HCT116 (cell line): ENCODE measurements around the gene KCNK13. TPM values are rescaled to one million over a fixed set of nuclear protein-coding genes. Genes with fewer than 3 reads are reported as not detected.

Experiments used
- ATAC-seq: fragments of 200-7000 bp; cut with Tn5 transposase; 2 replicates; pipeline ENCODE4 v1.9.1; 2020; ENCODE audit warnings: mild to moderate bottlenecking, moderate library complexity
- BruUV-seq: library from RNA; stranded (reverse); fragments of 400-500 nt; replicated peaks from 2 replicates; lab custom pipeline; 2021; lab: Mats Ljungman, UMichigan
- CTCF ChIA-PET: fragments of 300-600 bp; sonication (Branson Sonifier 250); formaldehyde crosslinking; loops from one replicate; lab custom pipeline; 2021; ENCODE audit warnings: antibody characterized with exemption; lab: Charles Lee
- POLR2A ChIA-PET: fragments of 300-600, 350-600 bp; sonication (Branson Sonifier 250); formaldehyde crosslinking; loops from one replicate; lab custom pipeline; 2021; ENCODE audit warnings: antibody characterized with exemption; lab: Charles Lee
- RAD21 ChIA-PET, 2 experiments: fragments of 300-600 bp; sonication (Branson Sonifier 250); formaldehyde crosslinking; loops; one replicate each; lab custom pipeline; 2023; ENCODE audit warnings: low total read pairs in 2 of 2; ENCODE audit not compliant: uncharacterized antibody in 2 of 2, unreplicated experiment in 2 of 2, low non-redundant PET in 1 of 2; lab: Charles Lee
- DNase-seq: peaks from one replicate; pipeline ENCODE4 v3.0.0-alpha.2; 2010; ENCODE audit warnings: low read depth, low spot score
- H2AFZ ChIP-seq: fragments of 200-600 bp; shearing (Covaris generic), sonication (generic); 2 replicates; pipeline ENCODE4 v1.6.1; 2017; ENCODE audit warnings: low read depth, mixed run types, mixed read lengths, antibody characterized with exemption, low read length; ENCODE audit not compliant: poor library complexity, severe bottlenecking
- H3K27ac ChIP-seq: 2 replicates; pipeline ENCODE4 v1.5.1; 2012; ENCODE audit warnings: low read depth, low read length
- H3K27me3 ChIP-seq: fragments of 200-600 bp; sonication (generic); 2 replicates; pipeline ENCODE4 v1.6.1; 2016; ENCODE audit warnings: mixed run types, low read length, mixed read lengths; ENCODE audit not compliant: insufficient read depth
- H3K36me3 ChIP-seq, 2 experiments: fragments of 200-500 bp in 1 of 2; fragments of 200-600 bp in 1 of 2; sonication (Bioruptor generic) in 1 of 2; sonication (generic) in 1 of 2; 2 replicates each; pipeline versions ENCODE4 v1.5.1 to v1.6.1; 2014 to 2016; ENCODE audit warnings: low read length in 2 of 2, inconsistent platforms in 1 of 2, mixed read lengths in 1 of 2, mixed run types in 1 of 2; ENCODE audit not compliant: insufficient read depth in 2 of 2, control insufficient read depth in 1 of 2
- H3K4me1 ChIP-seq, 2 experiments: fragments of 200-600 bp in 1 of 2; sonication (generic) in 1 of 2; 2 replicates each; pipeline versions ENCODE4 v1.5.1 to v1.6.1; 2012 to 2017; ENCODE audit warnings: low read length in 2 of 2, inconsistent platforms in 1 of 2, mild to moderate bottlenecking in 1 of 2, mixed read lengths in 1 of 2, mixed run types in 1 of 2, moderate library complexity in 1 of 2; ENCODE audit not compliant: insufficient read depth in 2 of 2, control insufficient read depth in 1 of 2
- H3K4me2 ChIP-seq: fragments of 200-600 bp; sonication (generic); 2 replicates; pipeline ENCODE4 v1.6.1; 2017; ENCODE audit warnings: mixed run types, low read length, mixed read lengths
- H3K4me3 ChIP-seq, 2 experiments: fragments of 200-600 bp in 1 of 2; sonication (generic) in 1 of 2; replicated peaks in 1 of 2; 2 replicates each; pipeline ENCODE4 v1.5.1; 2011 to 2016; ENCODE audit warnings: low read length in 2 of 2, control low read depth in 1 of 2, low read depth in 1 of 2, mild to moderate bottlenecking in 1 of 2, mixed read lengths in 1 of 2, mixed run types in 1 of 2
- H3K79me2 ChIP-seq: fragments of 200-600 bp; sonication (generic); 2 replicates; pipeline ENCODE4 v1.6.1; 2017; ENCODE audit warnings: mild to moderate bottlenecking, mixed run types, low read length, moderate library complexity, mixed read lengths; ENCODE audit not compliant: insufficient read depth
- H3K9ac ChIP-seq: fragments of 200-600 bp; sonication (generic); 2 replicates; pipeline ENCODE4 v1.6.1; 2016; ENCODE audit warnings: low read length, mixed read lengths
- H3K9me2 ChIP-seq: fragments of 200-600 bp; sonication (generic), shearing (Covaris generic); 2 replicates; pipeline ENCODE4 v1.6.1; 2017; ENCODE audit warnings: mixed run types, mild to moderate bottlenecking, moderate library complexity; ENCODE audit not compliant: insufficient read depth
- H3K9me3 ChIP-seq, 2 experiments: fragments of 200-500 bp in 1 of 2; fragments of 200-600 bp in 1 of 2; sonication (Bioruptor generic) in 1 of 2; sonication (generic) in 1 of 2; 2 replicates each; pipeline ENCODE4 v1.6.1; 2014 to 2017; ENCODE audit warnings: low read length in 2 of 2, mixed read lengths in 2 of 2, inconsistent platforms in 1 of 2, low read depth in 1 of 2, mild to moderate bottlenecking in 1 of 2, mixed run types in 1 of 2, moderate library complexity in 1 of 2; ENCODE audit not compliant: control insufficient read depth in 1 of 2, insufficient read depth in 1 of 2
- H4K20me1 ChIP-seq: fragments of 200-600 bp; sonication (generic), shearing (Covaris generic); 2 replicates; pipeline ENCODE4 v1.6.1; 2017; ENCODE audit warnings: mixed run types, mild to moderate bottlenecking, moderate library complexity; ENCODE audit not compliant: insufficient read depth
- CBX3 ChIP-seq: IDR thresholded peaks from 2 replicates; pipeline ENCODE4 v1.6.1; 2012; ENCODE audit warnings: low read depth
- CEBPB ChIP-seq: IDR thresholded peaks from 2 replicates; pipeline ENCODE4 v1.6.1; 2012; ENCODE audit warnings: low read depth
- EGR1 ChIP-seq: IDR thresholded peaks from 2 replicates; pipeline ENCODE4 v1.6.1; 2012; ENCODE audit warnings: low read depth
- ELF1 ChIP-seq: IDR thresholded peaks from 2 replicates; pipeline ENCODE4 v1.6.1; 2012; ENCODE audit warnings: low read depth, borderline replicate concordance
- EZH2 ChIP-seq: fragments of 200-600 bp; sonication (generic); IDR thresholded peaks from 2 replicates; pipeline ENCODE4 v1.6.1; 2017; ENCODE audit warnings: antibody characterized with exemption, mixed run types
- EZH2phosphoT487 ChIP-seq: fragments of 200-600 bp; IDR thresholded peaks from 2 replicates; pipeline ENCODE4 v1.6.1; 2018; ENCODE audit warnings: antibody characterized with exemption, borderline replicate concordance
- FOSL1 ChIP-seq: IDR thresholded peaks from 2 replicates; pipeline ENCODE4 v1.6.1; 2012; ENCODE audit warnings: low read depth
- JUND ChIP-seq: IDR thresholded peaks from 2 replicates; pipeline ENCODE4 v1.6.1; 2012
- POLR2A ChIP-seq: IDR thresholded peaks from 2 replicates; pipeline ENCODE4 v1.7.0; 2011; ENCODE audit warnings: borderline replicate concordance; ENCODE audit not compliant: insufficient read depth, insufficient read length; ENCODE audit errors: extremely low read depth
- POLR2AphosphoS5 ChIP-seq: IDR thresholded peaks from 2 replicates; pipeline ENCODE4 v1.6.1; 2011; ENCODE audit warnings: mild to moderate bottlenecking, low read depth, low read length, moderate library complexity
- SP1 ChIP-seq: IDR thresholded peaks from 2 replicates; pipeline ENCODE4 v1.6.1; 2012; ENCODE audit warnings: low read depth
- SRF ChIP-seq: IDR thresholded peaks from 2 replicates; pipeline ENCODE4 v1.6.1; 2012; ENCODE audit warnings: low read depth
- TCF7L2 ChIP-seq: IDR thresholded peaks from 2 replicates; pipeline ENCODE4 v1.7.0; 2011; ENCODE audit warnings: borderline replicate concordance, inconsistent platforms; ENCODE audit not compliant: insufficient read depth, insufficient read length; ENCODE audit errors: extremely low read depth
- YY1 ChIP-seq: IDR thresholded peaks from 2 replicates; pipeline ENCODE4 v1.6.1; 2011; ENCODE audit warnings: low read length, low read depth, moderate library complexity, mild to moderate bottlenecking; ENCODE audit not compliant: insufficient replicate concordance; ENCODE audit errors: extremely low read depth
- ZFX ChIP-seq: fragments of 450-650 bp; IDR thresholded peaks from 2 replicates; pipeline ENCODE4 v1.6.1; 2017
- ZNF274 ChIP-seq: fragments of 200-500 bp; sonication (Bioruptor generic); IDR thresholded peaks from 2 replicates; pipeline ENCODE4 v1.6.1; 2014; ENCODE audit warnings: mild to moderate bottlenecking, low read depth, low read length, inconsistent platforms
- intact Hi-C: fragments of 100-400 bp; cut with micrococcal nuclease; formaldehyde crosslinking; loops from 2 replicates; pipeline ENCODE4 v1.10.0; 2022
- total RNA-seq: library from RNA; stranded (reverse); gene quantifications from one replicate; pipeline ENCODE4 v1.2.1, GENCODE V29; 2021; ENCODE audit not compliant: unreplicated experiment
- TF ChIP-seq, protein P1 (sequence below), 3 experiments: fragments of 200-600 bp in 1 of 3; sonication (generic) in 1 of 3; IDR thresholded peaks in 2 of 3; conservative IDR thresholded peaks in 1 of 3; 2 replicates each; pipeline ENCODE4 v1.5.1; 2012 to 2017; ENCODE audit warnings: low read depth in 2 of 3, low read length in 2 of 3, antibody characterized with exemption in 1 of 3, borderline replicate concordance in 1 of 3, control low read depth in 1 of 3, mild to moderate bottlenecking in 1 of 3, mixed read lengths in 1 of 3, mixed run types in 1 of 3, moderate library complexity in 1 of 3; ENCODE audit not compliant: insufficient read depth in 1 of 3
- TF ChIP-seq, protein P2 (sequence below): IDR thresholded peaks from 2 replicates; pipeline ENCODE4 v1.6.1; 2012
- TF ChIP-seq, protein P3 (sequence below): IDR thresholded peaks from 2 replicates; pipeline ENCODE4 v1.6.1; 2012
- TF ChIP-seq, protein P4 (sequence below): IDR thresholded peaks from 2 replicates; pipeline ENCODE4 v1.6.1; 2011; ENCODE audit warnings: mild to moderate bottlenecking, low read length, moderate library complexity; ENCODE audit not compliant: insufficient replicate concordance; ENCODE audit errors: extremely low read depth

KCNK13 gene
- total RNA-seq, 1 experiment from 2014 or later: 2.2 TPM

DNA sequence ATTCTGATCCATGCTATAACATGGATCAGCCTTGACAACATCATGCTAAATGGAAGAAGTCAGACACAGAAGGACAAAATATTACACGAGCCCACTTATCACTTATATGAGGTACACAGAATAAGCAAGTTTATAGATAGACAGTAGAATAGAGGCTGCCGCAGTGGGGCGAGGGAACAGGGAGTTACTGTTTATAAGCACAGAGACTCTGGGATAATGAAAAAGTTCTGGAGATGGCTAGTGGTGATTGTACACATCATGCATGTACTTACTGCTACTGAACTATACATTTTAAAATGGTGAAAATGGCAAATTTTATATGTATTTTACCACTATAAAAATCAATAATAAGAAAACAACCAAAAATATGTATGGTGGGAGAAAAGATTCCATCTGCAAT lies 99.3 kb downstream of the KCNK13 start:
- no peaks in the 10 kb centered on the region for H3K36me3 ChIP-seq

More for the DNA sequence above, 99.3 kb downstream of the KCNK13 start:
- no peak for TF ChIP-seq TCF7L2
- no peak for TF ChIP-seq ZNF274
- TF ChIP-seq, protein P1, sequence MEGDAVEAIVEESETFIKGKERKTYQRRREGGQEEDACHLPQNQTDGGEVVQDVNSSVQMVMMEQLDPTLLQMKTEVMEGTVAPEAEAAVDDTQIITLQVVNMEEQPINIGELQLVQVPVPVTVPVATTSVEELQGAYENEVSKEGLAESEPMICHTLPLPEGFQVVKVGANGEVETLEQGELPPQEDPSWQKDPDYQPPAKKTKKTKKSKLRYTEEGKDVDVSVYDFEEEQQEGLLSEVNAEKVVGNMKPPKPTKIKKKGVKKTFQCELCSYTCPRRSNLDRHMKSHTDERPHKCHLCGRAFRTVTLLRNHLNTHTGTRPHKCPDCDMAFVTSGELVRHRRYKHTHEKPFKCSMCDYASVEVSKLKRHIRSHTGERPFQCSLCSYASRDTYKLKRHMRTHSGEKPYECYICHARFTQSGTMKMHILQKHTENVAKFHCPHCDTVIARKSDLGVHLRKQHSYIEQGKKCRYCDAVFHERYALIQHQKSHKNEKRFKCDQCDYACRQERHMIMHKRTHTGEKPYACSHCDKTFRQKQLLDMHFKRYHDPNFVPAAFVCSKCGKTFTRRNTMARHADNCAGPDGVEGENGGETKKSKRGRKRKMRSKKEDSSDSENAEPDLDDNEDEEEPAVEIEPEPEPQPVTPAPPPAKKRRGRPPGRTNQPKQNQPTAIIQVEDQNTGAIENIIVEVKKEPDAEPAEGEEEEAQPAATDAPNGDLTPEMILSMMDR (IDR thresholded peaks at IDR 0.05 in 2 of 3, conservative IDR thresholded peaks at IDR 0.05 in 1 of 3; ENCODE audit: borderline replicate concordance in 1 of 3, insufficient read depth in 1 of 3, low read depth in 2 of 3, low read length in 2 of 3): no peak
- TF ChIP-seq, protein P2, sequence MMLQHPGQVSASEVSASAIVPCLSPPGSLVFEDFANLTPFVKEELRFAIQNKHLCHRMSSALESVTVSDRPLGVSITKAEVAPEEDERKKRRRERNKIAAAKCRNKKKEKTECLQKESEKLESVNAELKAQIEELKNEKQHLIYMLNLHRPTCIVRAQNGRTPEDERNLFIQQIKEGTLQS: no peak
- no peak for TF ChIP-seq CEBPB
- no peak for TF ChIP-seq EZH2
- TF ChIP-seq ZFX: no peak
- TF ChIP-seq, protein P3, sequence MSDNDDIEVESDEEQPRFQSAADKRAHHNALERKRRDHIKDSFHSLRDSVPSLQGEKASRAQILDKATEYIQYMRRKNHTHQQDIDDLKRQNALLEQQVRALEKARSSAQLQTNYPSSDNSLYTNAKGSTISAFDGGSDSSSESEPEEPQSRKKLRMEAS: no peak
- TF ChIP-seq ELF1: no peak
- TF ChIP-seq POLR2AphosphoS5: no peak
- TF ChIP-seq JUND: no peak
- TF ChIP-seq SRF: no peak
- no peak for TF ChIP-seq EGR1
- TF ChIP-seq EZH2phosphoT487: no peak
- TF ChIP-seq FOSL1: no peak
- TF ChIP-seq SP1: no peak
- no peak for TF ChIP-seq YY1
- TF ChIP-seq, protein P4, sequence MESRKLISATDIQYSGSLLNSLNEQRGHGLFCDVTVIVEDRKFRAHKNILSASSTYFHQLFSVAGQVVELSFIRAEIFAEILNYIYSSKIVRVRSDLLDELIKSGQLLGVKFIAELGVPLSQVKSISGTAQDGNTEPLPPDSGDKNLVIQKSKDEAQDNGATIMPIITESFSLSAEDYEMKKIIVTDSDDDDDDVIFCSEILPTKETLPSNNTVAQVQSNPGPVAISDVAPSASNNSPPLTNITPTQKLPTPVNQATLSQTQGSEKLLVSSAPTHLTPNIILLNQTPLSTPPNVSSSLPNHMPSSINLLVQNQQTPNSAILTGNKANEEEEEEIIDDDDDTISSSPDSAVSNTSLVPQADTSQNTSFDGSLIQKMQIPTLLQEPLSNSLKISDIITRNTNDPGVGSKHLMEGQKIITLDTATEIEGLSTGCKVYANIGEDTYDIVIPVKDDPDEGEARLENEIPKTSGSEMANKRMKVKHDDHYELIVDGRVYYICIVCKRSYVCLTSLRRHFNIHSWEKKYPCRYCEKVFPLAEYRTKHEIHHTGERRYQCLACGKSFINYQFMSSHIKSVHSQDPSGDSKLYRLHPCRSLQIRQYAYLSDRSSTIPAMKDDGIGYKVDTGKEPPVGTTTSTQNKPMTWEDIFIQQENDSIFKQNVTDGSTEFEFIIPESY: no peak
- TF ChIP-seq CBX3: no peak
- TF ChIP-seq POLR2A: no peak
- CTCF ChIA-PET: no interaction called here
- intact Hi-C loops: no loop called here
- no peak overlapping the region for H3K4me2 ChIP-seq
- no TSS peak for BruUV-seq
- RAD21 ChIA-PET: no interaction called here
- DNase-seq (no peak), ATAC-seq (no peak)
- no peaks in the 10 kb centered on the region for H3K27me3 ChIP-seq
- POLR2A ChIA-PET: no interaction called here
- H3K9me3 ChIP-seq: no peaks in the 10 kb centered on the region
- H4K20me1 ChIP-seq: no peaks in the 10 kb centered on the region
- no peaks in the 10 kb centered on the region for H3K79me2 ChIP-seq
- H3K27ac ChIP-seq: no peak overlapping the region
- no peak overlapping the region for H2AFZ ChIP-seq
- no peak overlapping the region for H3K9ac ChIP-seq
- H3K4me3 ChIP-seq: no peak overlapping the region
- no peaks in the 10 kb centered on the region for H3K9me2 ChIP-seq
- no peaks in the 10 kb centered on the region for H3K4me1 ChIP-seq
